ENCODE results near the gene KCNH6.

DNA sequence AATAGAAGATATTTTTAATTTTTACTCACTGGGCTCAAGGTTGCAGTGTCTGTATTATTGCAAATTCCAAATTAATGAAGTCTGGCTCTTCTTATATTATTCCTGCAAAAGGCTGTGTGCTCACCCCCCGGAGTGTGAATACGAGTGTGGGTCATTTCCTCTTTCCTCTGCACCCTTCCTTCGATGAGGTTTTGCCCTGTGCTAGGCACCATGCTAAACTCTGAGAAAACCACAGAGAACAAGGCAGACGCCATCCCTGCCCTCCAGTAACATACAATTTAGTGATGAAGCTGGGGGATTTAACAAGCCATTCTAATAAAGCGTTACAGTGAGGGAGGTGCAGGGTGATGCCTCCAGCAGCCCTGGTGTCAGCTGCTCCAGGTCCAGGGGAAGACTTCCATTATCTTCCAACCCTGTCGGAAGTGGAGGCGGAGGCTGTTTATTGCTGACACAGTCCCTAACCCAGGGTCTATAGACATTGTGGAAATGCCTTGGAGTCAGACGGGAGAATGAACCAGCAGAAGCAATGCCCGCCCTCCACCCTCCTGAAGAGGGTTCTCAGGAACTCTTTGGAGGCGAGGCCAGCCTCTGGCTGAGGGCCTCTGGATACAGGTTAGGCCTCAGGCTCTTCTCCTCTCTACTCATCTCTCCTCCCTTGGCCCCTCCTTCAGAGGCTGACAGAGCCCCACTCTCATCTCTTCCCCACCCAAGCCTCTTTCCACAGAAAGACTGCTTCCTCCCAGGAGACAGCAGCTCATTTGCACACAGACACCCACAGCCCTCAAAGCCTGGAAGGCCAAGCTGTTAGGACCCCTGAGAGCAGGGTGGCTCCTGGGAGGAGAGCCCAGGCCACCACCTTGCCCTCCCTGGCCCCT lies 48.3 kb upstream of the KCNH6 start:
- TF ChIP-seq, protein P1, sequence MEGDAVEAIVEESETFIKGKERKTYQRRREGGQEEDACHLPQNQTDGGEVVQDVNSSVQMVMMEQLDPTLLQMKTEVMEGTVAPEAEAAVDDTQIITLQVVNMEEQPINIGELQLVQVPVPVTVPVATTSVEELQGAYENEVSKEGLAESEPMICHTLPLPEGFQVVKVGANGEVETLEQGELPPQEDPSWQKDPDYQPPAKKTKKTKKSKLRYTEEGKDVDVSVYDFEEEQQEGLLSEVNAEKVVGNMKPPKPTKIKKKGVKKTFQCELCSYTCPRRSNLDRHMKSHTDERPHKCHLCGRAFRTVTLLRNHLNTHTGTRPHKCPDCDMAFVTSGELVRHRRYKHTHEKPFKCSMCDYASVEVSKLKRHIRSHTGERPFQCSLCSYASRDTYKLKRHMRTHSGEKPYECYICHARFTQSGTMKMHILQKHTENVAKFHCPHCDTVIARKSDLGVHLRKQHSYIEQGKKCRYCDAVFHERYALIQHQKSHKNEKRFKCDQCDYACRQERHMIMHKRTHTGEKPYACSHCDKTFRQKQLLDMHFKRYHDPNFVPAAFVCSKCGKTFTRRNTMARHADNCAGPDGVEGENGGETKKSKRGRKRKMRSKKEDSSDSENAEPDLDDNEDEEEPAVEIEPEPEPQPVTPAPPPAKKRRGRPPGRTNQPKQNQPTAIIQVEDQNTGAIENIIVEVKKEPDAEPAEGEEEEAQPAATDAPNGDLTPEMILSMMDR (IDR thresholded peaks at IDR 0.05): no peak
- no peak for TF ChIP-seq POLR2A (IDR thresholded peaks at IDR 0.05)
